Astrocyte of the cerebellum (primary cell): Measurements from ENCODE around the gene C1orf87.

Source experiments
- DNase-seq: peaks from one replicate; pipeline ENCODE4 v3.0.0-alpha.2; 2011; ENCODE audit warnings: low read depth
- H3K4me3 ChIP-seq: 2 replicates; pipeline ENCODE4 v1.5.1; 2011; ENCODE audit warnings: mild to moderate bottlenecking, low read depth, low read length, moderate library complexity
- in situ Hi-C: cut with HindIII; loops from 2 replicates; pipeline ENCODE4 v1.10.0; 2017; ENCODE audit warnings: low sequenced_read_pairs
- TF ChIP-seq, protein P1 (sequence below): IDR thresholded peaks from 2 replicates; pipeline ENCODE4 v1.5.1; 2012; ENCODE audit warnings: low read length, low read depth, moderate library complexity, mild to moderate bottlenecking; ENCODE audit errors: missing control alignments

C1orf87 gene

DNA sequence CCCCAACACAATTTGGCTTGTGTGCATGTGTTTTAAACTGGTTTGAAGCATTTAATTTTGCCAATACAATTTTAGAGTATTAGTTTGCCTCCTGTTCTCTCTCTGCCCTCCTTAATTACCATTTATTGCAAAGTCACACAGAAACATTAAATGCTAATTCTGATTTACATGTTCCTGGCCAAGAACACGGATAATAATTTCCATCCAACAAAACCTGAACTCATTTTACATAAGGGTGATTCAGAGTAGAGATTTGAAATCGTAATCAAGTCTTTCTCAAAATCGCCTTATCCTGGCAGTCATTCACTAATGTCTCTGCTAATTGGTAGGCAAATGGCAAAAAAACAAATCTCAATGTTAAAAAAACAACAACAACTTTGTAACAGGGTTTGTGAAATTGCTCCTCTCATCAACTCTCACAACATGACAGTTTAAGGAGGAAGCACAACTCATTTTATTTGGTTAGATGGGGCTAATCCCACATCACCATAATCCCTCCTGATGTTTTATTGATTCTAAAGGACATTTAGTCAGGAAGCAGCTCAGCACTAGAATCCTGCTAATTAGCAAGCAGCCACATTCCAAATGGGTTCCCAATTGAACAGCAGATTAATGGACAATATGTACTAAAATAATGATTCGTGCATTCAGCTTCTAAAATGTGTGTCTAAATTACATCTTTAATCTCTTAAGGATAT lies 55.9 kb downstream of the C1orf87 start:
- TF ChIP-seq, protein P1, sequence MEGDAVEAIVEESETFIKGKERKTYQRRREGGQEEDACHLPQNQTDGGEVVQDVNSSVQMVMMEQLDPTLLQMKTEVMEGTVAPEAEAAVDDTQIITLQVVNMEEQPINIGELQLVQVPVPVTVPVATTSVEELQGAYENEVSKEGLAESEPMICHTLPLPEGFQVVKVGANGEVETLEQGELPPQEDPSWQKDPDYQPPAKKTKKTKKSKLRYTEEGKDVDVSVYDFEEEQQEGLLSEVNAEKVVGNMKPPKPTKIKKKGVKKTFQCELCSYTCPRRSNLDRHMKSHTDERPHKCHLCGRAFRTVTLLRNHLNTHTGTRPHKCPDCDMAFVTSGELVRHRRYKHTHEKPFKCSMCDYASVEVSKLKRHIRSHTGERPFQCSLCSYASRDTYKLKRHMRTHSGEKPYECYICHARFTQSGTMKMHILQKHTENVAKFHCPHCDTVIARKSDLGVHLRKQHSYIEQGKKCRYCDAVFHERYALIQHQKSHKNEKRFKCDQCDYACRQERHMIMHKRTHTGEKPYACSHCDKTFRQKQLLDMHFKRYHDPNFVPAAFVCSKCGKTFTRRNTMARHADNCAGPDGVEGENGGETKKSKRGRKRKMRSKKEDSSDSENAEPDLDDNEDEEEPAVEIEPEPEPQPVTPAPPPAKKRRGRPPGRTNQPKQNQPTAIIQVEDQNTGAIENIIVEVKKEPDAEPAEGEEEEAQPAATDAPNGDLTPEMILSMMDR, result no peak
- no peak for DNase-seq
- in situ Hi-C loops, result no loop called here

DNA sequence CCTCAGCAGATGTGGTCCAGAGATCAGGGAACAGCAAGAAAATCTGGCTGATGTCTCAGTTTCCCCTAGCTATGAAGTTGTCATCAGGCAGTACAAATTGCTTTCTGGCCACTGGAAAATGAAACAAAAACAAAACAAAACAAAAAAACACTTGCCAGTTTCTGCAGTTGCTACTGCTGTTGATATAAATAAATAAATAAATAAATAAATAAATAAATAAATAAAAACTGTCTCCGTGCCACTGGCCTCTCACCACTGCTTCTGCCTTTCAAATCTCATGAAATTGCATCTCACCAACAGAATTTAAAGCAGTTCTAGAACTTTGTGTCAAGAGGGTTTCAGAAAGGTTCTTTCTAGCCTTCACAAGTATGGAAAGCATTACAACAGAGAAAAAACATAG lies 62.9 kb downstream of the C1orf87 start:
- TF ChIP-seq, protein P1, result no peak
- no peak overlapping the region for H3K4me3 ChIP-seq
- in situ Hi-C loops, result no loop called here
- DNase-seq, result no peak

More for the DNA sequence above, 55.9 kb downstream of the C1orf87 start:
- no peak overlapping the region for H3K4me3 ChIP-seq

DNA sequence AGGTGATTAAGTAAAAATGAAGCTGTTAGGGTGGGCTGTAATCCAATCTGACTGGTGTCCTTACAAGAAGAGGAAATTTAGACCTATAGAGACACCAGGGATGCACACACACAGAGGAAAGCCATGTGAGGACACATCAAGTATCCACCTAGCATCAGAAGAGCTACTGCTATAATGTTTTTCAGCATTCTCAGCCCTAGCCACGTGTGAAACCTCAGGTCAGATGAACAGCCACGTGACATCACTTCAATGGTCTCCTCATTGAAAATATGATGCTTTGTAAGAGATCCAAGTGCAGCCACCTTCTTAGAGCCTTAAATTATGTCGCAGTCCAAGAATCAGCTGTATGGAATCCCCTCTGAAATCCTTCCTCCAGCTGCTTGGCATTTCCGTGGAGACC lies 65.1 kb downstream of the C1orf87 start:
- H3K4me3 ChIP-seq, result no peak overlapping the region
- TF ChIP-seq, protein P1, result no peak
- no peak for DNase-seq
- in situ Hi-C loops, result no loop called here

DNA sequence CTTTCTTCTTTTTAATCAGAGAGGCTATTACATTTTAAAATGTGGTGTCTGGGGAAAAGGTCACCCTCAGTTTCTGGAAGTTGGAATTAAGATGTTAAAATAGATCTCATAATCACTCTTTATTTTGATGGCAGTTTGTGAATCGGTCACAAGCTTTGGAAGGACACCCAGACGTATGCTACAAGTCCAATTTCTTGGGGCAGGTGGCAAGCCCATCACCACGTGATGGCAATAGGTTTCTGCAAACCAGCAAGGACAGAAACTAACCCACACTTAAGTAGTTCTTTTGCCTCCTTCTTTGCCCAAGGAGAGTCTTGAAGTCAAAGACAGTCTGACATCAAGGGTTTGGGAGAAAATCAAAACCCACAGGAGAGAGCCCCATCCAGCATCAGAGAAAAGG lies 72.9 kb downstream of the C1orf87 start:
- TF ChIP-seq, protein P1, result no peak
- in situ Hi-C loops, result no loop called here

DNA sequence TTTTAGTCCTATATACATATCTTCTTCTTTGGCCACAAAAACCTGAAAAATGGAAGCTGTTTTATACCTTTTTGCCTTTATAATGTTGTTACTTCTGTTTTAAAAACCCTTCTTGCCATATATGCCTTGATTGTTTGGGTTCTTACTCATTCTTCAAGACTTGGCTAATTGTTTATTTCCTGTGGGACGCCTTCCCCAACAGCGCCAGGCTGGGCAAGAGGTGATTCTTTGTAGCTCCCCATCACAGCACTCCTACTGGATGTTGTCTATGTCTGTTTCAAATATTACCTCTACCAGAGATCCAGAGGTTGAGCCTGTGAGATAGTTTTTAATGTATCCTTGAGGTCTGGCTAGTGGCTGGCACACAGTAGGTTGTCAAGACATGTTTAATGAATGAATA lies 73.8 kb downstream of the C1orf87 start:
- in situ Hi-C loops, result loop anchor here (25.0 kb wide), 1 partner anchor 863 kb away; no protein-coding TSS in a partner anchor
- TF ChIP-seq, protein P1, result no peak
- H3K4me3 ChIP-seq, result no peak overlapping the region
- DNase-seq, result no peak

More for the DNA sequence above, 72.9 kb downstream of the C1orf87 start:
- DNase-seq, result no peak
- H3K4me3 ChIP-seq, result no peak overlapping the region

DNA sequence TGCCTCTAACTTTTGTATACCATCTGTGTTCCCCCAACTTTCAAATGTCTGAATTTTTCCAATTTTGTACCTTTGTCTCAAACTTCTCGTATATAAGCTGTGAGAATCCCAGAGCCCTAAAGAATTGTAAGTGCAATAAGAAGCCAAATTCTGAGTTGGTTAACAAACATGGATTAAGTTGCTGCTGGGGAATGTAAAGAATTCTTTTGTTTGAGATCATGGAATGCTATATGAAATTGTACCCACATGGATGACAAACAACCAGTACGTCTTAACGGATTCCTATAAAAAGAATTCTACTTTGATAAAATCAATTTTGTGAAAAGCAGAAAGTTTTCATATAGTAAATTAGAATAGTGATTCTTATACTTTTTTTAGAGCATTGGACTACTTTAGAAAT lies 74.6 kb downstream of the C1orf87 start:
- in situ Hi-C loops, result loop anchor here (25.0 kb wide), 1 partner anchor 863 kb away; no protein-coding TSS in a partner anchor

More for the DNA sequence above, 74.6 kb downstream of the C1orf87 start:
- H3K4me3 ChIP-seq, result no peak overlapping the region
- no peak for DNase-seq
- TF ChIP-seq, protein P1, result no peak
